Naive thymus-derived CD8-positive, alpha-beta T cell (primary cell): Measurements from ENCODE around the gene LAMA2. TPM values are rescaled to one million over a fixed set of nuclear protein-coding genes. Genes with fewer than 3 reads are reported as not detected.

Source experiments
- ATAC-seq, 2 donors: fragments of 150-1000 bp; cut with Tn5 transposase in 1 of 2; sonication (Bioruptor Pico), chemical (Tn5 transposase) in 1 of 2; 1 replicate in 1 of 2; 2 replicates in 1 of 2; pipeline ENCODE4 v1.10.0; 2021; ENCODE audit warnings: mild to moderate bottlenecking in 2 of 2, moderate library complexity in 2 of 2
- POLR2A ChIA-PET: fragments of 350-600 bp; sonication (Branson Sonifier 250); formaldehyde crosslinking; loops from one replicate; lab custom pipeline; 2021; ENCODE audit warnings: antibody characterized with exemption; lab: Charles Lee
- DNase-seq, 10 donors: peaks; one replicate each; pipeline versions ENCODE4 v3.0.0 to v3.0.0-alpha.2; 2020 to 2022
- H3K27ac Mint-ChIP-seq, 10 donors: one replicate each; pipeline ENCODE4 v1.8.0; 2020 to 2022; ENCODE audit warnings: mild to moderate bottlenecking in 10 of 10, mixed read lengths in 10 of 10, moderate library complexity in 4 of 10, inconsistent platforms in 1 of 10
- H3K27me3 Mint-ChIP-seq, 5 donors: one replicate each; pipeline ENCODE4 v1.8.0; 2021 to 2022; ENCODE audit warnings: mixed read lengths in 5 of 5
- H3K36me3 Mint-ChIP-seq, 3 donors: one replicate each; pipeline ENCODE4 v1.8.0; 2020 to 2022; ENCODE audit warnings: mixed read lengths in 3 of 3, mild to moderate bottlenecking in 2 of 3, inconsistent platforms in 1 of 3
- H3K4me1 Mint-ChIP-seq, 4 donors: one replicate each; pipeline ENCODE4 v1.8.0; 2021 to 2022; ENCODE audit warnings: mixed read lengths in 4 of 4
- H3K4me3 Mint-ChIP-seq, 10 donors: one replicate each; pipeline ENCODE4 v1.8.0; 2020 to 2022; ENCODE audit warnings: mild to moderate bottlenecking in 10 of 10, mixed read lengths in 10 of 10, moderate library complexity in 6 of 10, inconsistent platforms in 1 of 10
- H3K9me3 Mint-ChIP-seq, 9 donors: one replicate each; pipeline ENCODE4 v1.8.0; 2020 to 2022; ENCODE audit warnings: mixed read lengths in 9 of 9, mild to moderate bottlenecking in 3 of 9, inconsistent platforms in 1 of 9, moderate library complexity in 1 of 9
- polyA plus RNA-seq, 3 donors: library from polyadenylated mRNA; unstranded; fragments of 300-500 nt; fragmentation: Illumina TruSeq; gene quantifications; one replicate each; pipeline ENCODE4 v1.2.3, GENCODE V29; 2021
- total RNA-seq, 8 experiments: library from RNA in 2 of 8; stranded (reverse) in 2 of 8; gene quantifications; one replicate each; pipeline ENCODE4 v1.2.3 and lab custom pipeline; 2021 to 2026

The LAMA2 gene
- total and polyA plus RNA-seq, 5 experiments from 2014 or later: not detected

GRCh38 chr6:128882560-128882959, 378 bp upstream of the LAMA2 start:
- ATAC-seq (no peak), DNase-seq (no peak)
- peaks cover 3 to 17% (median 6%) of the 10 kb centered on the region in 4 donors for H3K4me1 Mint-ChIP-seq
- H3K9me3 Mint-ChIP-seq: no peaks in the 10 kb centered on the region
- no peak overlapping the region for H3K27ac Mint-ChIP-seq
- POLR2A ChIA-PET: no interaction called here
- H3K36me3 Mint-ChIP-seq: no peaks in the 10 kb centered on the region
- peak overlapping the region in 6 of 10 donors; percentile 22 to 74 (median 32) for H3K4me3 Mint-ChIP-seq
- peaks cover 11 to 47% (median 21%) of the 10 kb centered on the region in 5 donors for H3K27me3 Mint-ChIP-seq

DNA sequence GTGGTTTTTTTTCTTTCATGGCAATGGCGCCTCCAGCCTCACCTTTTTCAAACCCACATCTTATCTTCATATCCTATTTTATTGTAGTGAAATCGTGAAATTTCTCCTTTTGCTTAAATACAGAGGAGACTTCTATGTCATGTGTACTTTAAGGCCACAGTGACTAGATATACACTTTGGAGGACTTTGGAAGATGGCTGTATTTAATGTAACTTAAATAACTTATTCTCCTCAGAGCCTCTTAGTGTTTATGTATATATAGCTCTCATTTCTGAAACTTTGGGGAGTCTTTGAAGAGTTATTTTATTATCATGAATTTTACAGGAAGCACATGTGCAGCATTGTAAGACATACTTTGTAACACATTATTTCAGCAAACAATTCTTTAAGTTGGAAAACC, 968 bp downstream of the LAMA2 start:
- DNase-seq (no peak), ATAC-seq (no peak)
- Mint-ChIP-seq H3K4me3 (no peak overlapping the region), H3K27ac (no peak overlapping the region), H3K4me1 (peaks cover 3 to 17% (median 6%) of the 10 kb centered on the region in 4 donors), H3K27me3 (peaks cover 11 to 49% (median 20%) of the 10 kb centered on the region in 5 donors), H3K9me3 (no peaks in the 10 kb centered on the region), H3K36me3 (no peaks in the 10 kb centered on the region)
- POLR2A ChIA-PET: no interaction called here

- H3K4me1 Mint-ChIP-seq: peaks cover 3 to 17% (median 6%) of the 10 kb centered on the region in 4 donors
- DNase-seq: no peak
- POLR2A ChIA-PET: no interaction called here
- no peaks in the 10 kb centered on the region for H3K9me3 Mint-ChIP-seq
- no peak overlapping the region for H3K27ac Mint-ChIP-seq
- no peaks in the 10 kb centered on the region for H3K36me3 Mint-ChIP-seq
- H3K27me3 Mint-ChIP-seq: peaks cover 11 to 48% (median 20%) of the 10 kb centered on the region in 5 donors
- no peak overlapping the region for H3K4me3 Mint-ChIP-seq
- no peak for ATAC-seq
Observed at GRCh38 chr6:128885381-128885780, 2.4 kb downstream of the LAMA2 start.

DNA sequence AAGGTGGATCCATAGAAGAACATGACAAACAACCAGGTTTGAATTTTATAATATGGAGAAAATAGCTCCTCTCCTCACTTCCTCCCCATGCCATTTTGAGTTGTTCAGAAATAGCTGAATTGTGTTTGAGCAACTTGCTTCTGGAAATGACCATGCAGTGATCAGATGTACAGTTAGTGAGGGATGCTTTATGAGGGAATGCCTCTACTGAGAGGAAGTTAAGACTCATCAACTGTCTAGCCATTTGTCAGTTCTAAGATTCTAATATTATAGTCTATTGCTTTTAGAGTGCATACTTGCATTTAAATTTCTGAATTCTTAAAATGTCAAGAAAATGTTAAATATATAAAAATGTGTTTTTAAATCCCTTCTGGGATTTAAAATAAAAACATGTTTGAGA, 3.8 kb downstream of the LAMA2 start:
- peaks cover 3 to 17% (median 6%) of the 10 kb centered on the region in 4 donors for H3K4me1 Mint-ChIP-seq
- no peak for DNase-seq
- peaks cover 11 to 48% (median 19%) of the 10 kb centered on the region in 5 donors for H3K27me3 Mint-ChIP-seq
- H3K36me3 Mint-ChIP-seq: no peaks in the 10 kb centered on the region
- no peak overlapping the region for H3K4me3 Mint-ChIP-seq
- no peak for ATAC-seq
- H3K27ac Mint-ChIP-seq: no peak overlapping the region
- H3K9me3 Mint-ChIP-seq: no peaks in the 10 kb centered on the region
- POLR2A ChIA-PET: no interaction called here

DNA sequence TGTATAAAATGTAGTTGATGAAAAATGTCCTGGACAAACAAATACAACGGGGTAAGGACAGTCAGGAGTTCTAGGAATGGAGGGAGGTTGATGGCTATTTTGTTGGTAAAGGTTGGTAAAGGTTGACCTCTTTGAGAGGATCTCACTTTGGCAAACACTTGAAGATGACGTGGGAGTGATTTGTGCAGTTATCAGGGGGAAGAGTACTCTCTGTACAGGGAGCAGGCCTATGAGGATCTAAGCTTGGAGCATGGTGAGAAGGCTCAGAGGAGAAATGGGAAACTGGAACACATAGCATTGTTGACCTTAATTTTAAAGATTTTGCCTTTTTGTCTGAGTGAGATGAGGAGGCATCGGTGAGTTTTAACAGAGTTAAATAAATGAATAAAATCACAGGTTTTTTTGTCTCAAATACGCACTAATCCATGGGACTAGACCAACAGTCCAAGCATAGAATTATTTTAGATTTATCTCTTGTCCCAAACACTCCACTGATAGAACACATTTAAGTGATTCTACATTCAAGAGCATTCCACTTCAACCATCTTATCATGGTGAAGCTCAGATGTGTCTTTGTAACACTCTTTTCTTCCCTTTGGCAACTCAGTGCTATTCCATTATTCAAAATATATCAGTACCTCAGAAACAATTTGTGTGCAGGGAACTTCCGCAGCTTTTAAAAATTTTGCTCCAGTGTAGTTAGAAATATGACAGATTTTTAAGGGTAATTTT, 5.7 kb downstream of the LAMA2 start:
- no peak for DNase-seq
- Mint-ChIP-seq H3K4me1 (peaks cover 0 to under 1% (median 0%) of the 10 kb centered on the region in 4 donors), H3K27me3 (peaks cover 4 to 29% (median 11%) of the 10 kb centered on the region in 5 donors), H3K27ac (no peak overlapping the region), H3K9me3 (no peaks in the 10 kb centered on the region), H3K4me3 (no peak overlapping the region), H3K36me3 (no peaks in the 10 kb centered on the region)
- POLR2A ChIA-PET: no interaction called here
- no peak for ATAC-seq

DNA sequence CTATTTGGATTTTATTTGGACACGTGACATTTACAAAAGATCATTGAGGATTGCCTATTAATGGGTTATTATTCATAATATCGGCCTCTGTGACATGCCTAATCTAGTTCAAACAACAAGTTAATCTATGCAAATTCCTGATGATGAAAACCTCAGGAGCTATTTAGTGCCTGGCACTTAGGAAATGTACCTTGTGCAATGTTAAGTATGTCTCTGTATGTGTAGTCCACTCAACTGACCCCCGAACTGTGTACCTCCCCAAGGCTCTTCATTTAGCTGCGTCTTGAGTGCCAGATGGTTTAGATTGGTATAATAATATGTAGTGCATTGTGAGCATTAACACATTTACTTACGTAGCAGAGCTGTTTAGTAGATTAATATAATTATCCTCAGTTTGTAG, 6.9 kb downstream of the LAMA2 start:
- Mint-ChIP-seq H3K4me3 (no peak overlapping the region), H3K4me1 (no peaks in the 10 kb centered on the region), H3K27ac (no peak overlapping the region), H3K36me3 (no peaks in the 10 kb centered on the region), H3K27me3 (peaks cover 4 to 26% (median 8%) of the 10 kb centered on the region in 5 donors), H3K9me3 (peaks cover 0 to 3% (median 0%) of the 10 kb centered on the region in 9 donors)
- DNase-seq (no peak), ATAC-seq (no peak)
- POLR2A ChIA-PET: no interaction called here

DNA sequence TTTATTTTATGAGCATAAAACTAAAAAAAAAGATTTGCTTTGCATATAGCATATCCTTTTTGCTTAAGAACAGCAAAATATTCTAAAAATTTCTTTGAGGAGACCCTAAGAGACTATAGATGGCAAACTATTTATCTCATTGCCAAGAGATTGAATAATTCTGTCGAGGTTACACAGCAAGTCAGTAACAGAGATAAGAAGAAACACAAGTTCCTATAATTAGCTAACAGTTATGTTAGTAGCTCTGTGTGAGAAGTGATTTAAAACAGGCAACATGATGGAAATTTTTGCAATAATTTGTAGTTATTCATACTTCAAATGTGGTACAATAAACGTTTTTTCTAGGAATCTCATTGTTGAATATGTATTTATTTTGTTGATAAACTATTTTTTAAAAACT, 9.1 kb downstream of the LAMA2 start:
- Mint-ChIP-seq H3K27ac (no peak overlapping the region), H3K4me1 (no peaks in the 10 kb centered on the region), H3K4me3 (no peak overlapping the region), H3K27me3 (peaks cover 0 to 15% (median 3%) of the 10 kb centered on the region in 5 donors), H3K9me3 (peaks cover 0 to 5% (median 0%) of the 10 kb centered on the region in 9 donors), H3K36me3 (no peaks in the 10 kb centered on the region)
- POLR2A ChIA-PET: no interaction called here
- ATAC-seq: no peak
- DNase-seq: no peak

GRCh38 chr6:128899341-128900050, 16.6 kb downstream of the LAMA2 start:
- no peak overlapping the region for H3K4me3 Mint-ChIP-seq
- POLR2A ChIA-PET: no interaction called here
- peaks cover 0 to 4% (median 4%) of the 10 kb centered on the region in 5 donors for H3K27me3 Mint-ChIP-seq
- no peaks in the 10 kb centered on the region for H3K36me3 Mint-ChIP-seq
- ATAC-seq: no peak
- no peak for DNase-seq
- H3K4me1 Mint-ChIP-seq: no peaks in the 10 kb centered on the region
- no peak overlapping the region for H3K27ac Mint-ChIP-seq
- peaks cover 0 to 5% (median 0%) of the 10 kb centered on the region in 9 donors for H3K9me3 Mint-ChIP-seq

- H3K27ac Mint-ChIP-seq: no peak overlapping the region
- POLR2A ChIA-PET: no interaction called here
- DNase-seq (no peak), ATAC-seq (no peak)
- H3K4me3 Mint-ChIP-seq: no peak overlapping the region
- H3K27me3 Mint-ChIP-seq: peaks cover 0 to 2% (median 0%) of the 10 kb centered on the region in 5 donors
- H3K4me1 Mint-ChIP-seq: no peaks in the 10 kb centered on the region
- H3K36me3 Mint-ChIP-seq: no peaks in the 10 kb centered on the region
- peaks cover 0 to 2% (median 0%) of the 10 kb centered on the region in 9 donors for H3K9me3 Mint-ChIP-seq
Observed at GRCh38 chr6:128903715-128904114, 20.8 kb downstream of the LAMA2 start.

- ATAC-seq (no peak), DNase-seq (no peak)
- H3K9me3 Mint-ChIP-seq: peaks cover 0 to 4% (median 0%) of the 10 kb centered on the region in 9 donors
- POLR2A ChIA-PET: no interaction called here
- H3K27ac Mint-ChIP-seq: no peak overlapping the region
- peaks cover 0 to 5% (median 0%) of the 10 kb centered on the region in 3 donors for H3K36me3 Mint-ChIP-seq
- H3K4me1 Mint-ChIP-seq: no peaks in the 10 kb centered on the region
- no peak overlapping the region for H3K4me3 Mint-ChIP-seq
- peaks cover 0 to 17% (median 3%) of the 10 kb centered on the region in 5 donors for H3K27me3 Mint-ChIP-seq
Observed at GRCh38 chr6:128914051-128914450, 31.1 kb downstream of the LAMA2 start.

DNA sequence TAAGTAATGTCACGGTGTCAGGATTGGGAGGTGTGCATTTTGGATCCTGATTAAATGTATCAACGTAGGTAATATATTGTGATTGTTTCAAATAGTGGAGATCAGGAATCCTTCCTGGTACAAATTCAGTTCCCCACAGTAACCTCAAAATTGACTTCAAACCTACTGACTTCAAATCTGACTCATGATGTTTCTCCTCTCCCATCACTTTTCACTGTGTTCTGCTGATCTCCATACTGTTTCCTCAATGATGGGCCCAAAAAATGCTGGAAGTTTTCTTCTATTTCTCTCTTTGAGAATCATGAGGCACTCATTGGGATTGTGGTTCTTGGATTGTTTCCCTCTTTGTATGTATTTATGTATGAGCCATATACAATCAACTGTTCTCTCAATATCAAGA, 35.9 kb downstream of the LAMA2 start:
- no peak for DNase-seq
- H3K4me3 Mint-ChIP-seq: no peak overlapping the region
- H3K36me3 Mint-ChIP-seq: peaks cover 0 to 4% (median 0%) of the 10 kb centered on the region in 3 donors
- ATAC-seq: no peak
- H3K27me3 Mint-ChIP-seq: peaks cover 0 to 12% (median 3%) of the 10 kb centered on the region in 5 donors
- no peaks in the 10 kb centered on the region for H3K4me1 Mint-ChIP-seq
- POLR2A ChIA-PET: no interaction called here
- peaks cover 0 to 3% (median 0%) of the 10 kb centered on the region in 9 donors for H3K9me3 Mint-ChIP-seq
- H3K27ac Mint-ChIP-seq: no peak overlapping the region

GRCh38 chr6:128919412-128920180, 36.7 kb downstream of the LAMA2 start:
- Mint-ChIP-seq H3K4me3 (no peak overlapping the region), H3K27me3 (peaks cover 0 to 12% (median 3%) of the 10 kb centered on the region in 5 donors), H3K27ac (no peak overlapping the region), H3K4me1 (no peaks in the 10 kb centered on the region), H3K36me3 (peaks cover 0 to 4% (median 0%) of the 10 kb centered on the region in 3 donors), H3K9me3 (peaks cover 0 to 4% (median 0%) of the 10 kb centered on the region in 9 donors)
- POLR2A ChIA-PET: interaction anchor here (0.7 kb wide), 1 partner anchor 1291 kb away, joined by 5 read pairs; no protein-coding TSS in a partner anchor
- DNase-seq (no peak), ATAC-seq (no peak)
